Endothelial cell of umbilical vein (primary cell): ENCODE results near the gene TRIM27.

Experiments used
- EZH2 ChIP-seq: IDR thresholded peaks from 2 replicates; pipeline ENCODE4 v1.6.1; 2012; ENCODE audit warnings: borderline replicate concordance, low read depth, mild to moderate bottlenecking, moderate library complexity, low read length, inconsistent platforms; ENCODE audit not compliant: severe bottlenecking
- FOS ChIP-seq: IDR thresholded peaks from 2 replicates; pipeline ENCODE4 v1.6.1; 2011; ENCODE audit warnings: mild to moderate bottlenecking, low read length, moderate library complexity, borderline replicate concordance; ENCODE audit not compliant: insufficient read depth
- GATA2 ChIP-seq: IDR thresholded peaks from 2 replicates; pipeline ENCODE4 v1.7.0; 2011; ENCODE audit warnings: low read depth, mild to moderate bottlenecking, moderate library complexity, mixed read lengths, low read length; ENCODE audit not compliant: insufficient read length, insufficient read depth
- JUN ChIP-seq: IDR thresholded peaks from 2 replicates; pipeline ENCODE4 v1.6.1; 2011; ENCODE audit warnings: borderline replicate concordance, low read depth; ENCODE audit not compliant: insufficient read length, insufficient read depth
- POLR2A ChIP-seq: IDR thresholded peaks from 2 replicates; pipeline ENCODE4 v1.6.1; 2012; ENCODE audit warnings: low read depth, mild to moderate bottlenecking, control low read depth, low read length
- POLR2AphosphoS5 ChIP-seq: IDR thresholded peaks from 2 replicates; pipeline ENCODE4 v1.6.1; 2012; ENCODE audit warnings: low read depth, mild to moderate bottlenecking, control low read depth, low read length, moderate library complexity; ENCODE audit not compliant: insufficient read depth
- TF ChIP-seq, protein P1 (sequence below), 2 donors: IDR thresholded peaks; 1 replicate in 1 of 2; 2 replicates in 1 of 2; pipeline ENCODE4 v1.5.1; 2011; ENCODE audit warnings: low read length in 2 of 2, mild to moderate bottlenecking in 2 of 2, moderate library complexity in 2 of 2, control low read depth in 1 of 2, inconsistent platforms in 1 of 2, low read depth in 1 of 2; ENCODE audit not compliant: insufficient read depth in 1 of 2; ENCODE audit errors: extremely low read depth in 1 of 2

DNA sequence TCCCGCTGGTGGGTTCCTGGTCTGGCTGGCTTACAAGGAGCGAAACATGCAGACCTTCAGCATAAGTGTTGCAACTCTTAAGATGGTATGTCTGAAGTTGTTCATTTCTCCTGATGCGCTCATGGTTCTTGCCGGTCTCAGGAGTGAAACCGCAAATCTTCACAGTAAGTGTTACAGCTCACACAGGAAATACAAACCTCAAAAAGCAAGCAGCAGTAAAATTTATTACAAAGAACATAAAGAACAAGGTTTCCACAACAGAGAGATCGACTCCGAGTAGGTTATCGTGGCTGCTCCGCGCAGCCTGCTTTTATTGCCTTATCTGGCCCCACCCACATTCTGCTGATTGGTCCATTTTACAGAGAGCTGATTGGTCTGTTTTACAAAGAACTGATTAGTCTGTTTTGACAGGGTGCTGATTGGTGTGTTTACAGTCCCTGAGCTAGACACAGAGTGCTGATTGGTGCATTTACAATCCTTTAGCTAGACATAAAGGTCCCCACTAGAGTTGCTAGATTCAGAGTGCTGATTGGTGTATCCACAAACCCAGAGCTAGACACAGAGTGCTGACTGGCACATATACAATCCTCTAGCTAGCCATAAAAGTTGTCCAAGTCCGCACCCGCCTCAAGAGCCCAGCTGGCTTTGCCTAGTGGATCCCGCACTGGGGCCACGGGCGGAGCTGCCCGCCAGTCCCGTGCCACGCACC is 39.2 kb downstream of the TRIM27 start:
- TF ChIP-seq, protein P1, sequence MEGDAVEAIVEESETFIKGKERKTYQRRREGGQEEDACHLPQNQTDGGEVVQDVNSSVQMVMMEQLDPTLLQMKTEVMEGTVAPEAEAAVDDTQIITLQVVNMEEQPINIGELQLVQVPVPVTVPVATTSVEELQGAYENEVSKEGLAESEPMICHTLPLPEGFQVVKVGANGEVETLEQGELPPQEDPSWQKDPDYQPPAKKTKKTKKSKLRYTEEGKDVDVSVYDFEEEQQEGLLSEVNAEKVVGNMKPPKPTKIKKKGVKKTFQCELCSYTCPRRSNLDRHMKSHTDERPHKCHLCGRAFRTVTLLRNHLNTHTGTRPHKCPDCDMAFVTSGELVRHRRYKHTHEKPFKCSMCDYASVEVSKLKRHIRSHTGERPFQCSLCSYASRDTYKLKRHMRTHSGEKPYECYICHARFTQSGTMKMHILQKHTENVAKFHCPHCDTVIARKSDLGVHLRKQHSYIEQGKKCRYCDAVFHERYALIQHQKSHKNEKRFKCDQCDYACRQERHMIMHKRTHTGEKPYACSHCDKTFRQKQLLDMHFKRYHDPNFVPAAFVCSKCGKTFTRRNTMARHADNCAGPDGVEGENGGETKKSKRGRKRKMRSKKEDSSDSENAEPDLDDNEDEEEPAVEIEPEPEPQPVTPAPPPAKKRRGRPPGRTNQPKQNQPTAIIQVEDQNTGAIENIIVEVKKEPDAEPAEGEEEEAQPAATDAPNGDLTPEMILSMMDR (IDR thresholded peaks at IDR 0.05; ENCODE audit: extremely low read depth in 1 of 2, insufficient read depth in 1 of 2, low read depth in 1 of 2, low read length in 2 of 2) = no peak
- no peak for TF ChIP-seq EZH2
- no peak for TF ChIP-seq POLR2AphosphoS5
- TF ChIP-seq POLR2A = no peak
- no peak for TF ChIP-seq GATA2
- TF ChIP-seq FOS = no peak
- TF ChIP-seq JUN = no peak
